ENCODE measurements around the gene PGAM5.

The PGAM5 gene

DNA sequence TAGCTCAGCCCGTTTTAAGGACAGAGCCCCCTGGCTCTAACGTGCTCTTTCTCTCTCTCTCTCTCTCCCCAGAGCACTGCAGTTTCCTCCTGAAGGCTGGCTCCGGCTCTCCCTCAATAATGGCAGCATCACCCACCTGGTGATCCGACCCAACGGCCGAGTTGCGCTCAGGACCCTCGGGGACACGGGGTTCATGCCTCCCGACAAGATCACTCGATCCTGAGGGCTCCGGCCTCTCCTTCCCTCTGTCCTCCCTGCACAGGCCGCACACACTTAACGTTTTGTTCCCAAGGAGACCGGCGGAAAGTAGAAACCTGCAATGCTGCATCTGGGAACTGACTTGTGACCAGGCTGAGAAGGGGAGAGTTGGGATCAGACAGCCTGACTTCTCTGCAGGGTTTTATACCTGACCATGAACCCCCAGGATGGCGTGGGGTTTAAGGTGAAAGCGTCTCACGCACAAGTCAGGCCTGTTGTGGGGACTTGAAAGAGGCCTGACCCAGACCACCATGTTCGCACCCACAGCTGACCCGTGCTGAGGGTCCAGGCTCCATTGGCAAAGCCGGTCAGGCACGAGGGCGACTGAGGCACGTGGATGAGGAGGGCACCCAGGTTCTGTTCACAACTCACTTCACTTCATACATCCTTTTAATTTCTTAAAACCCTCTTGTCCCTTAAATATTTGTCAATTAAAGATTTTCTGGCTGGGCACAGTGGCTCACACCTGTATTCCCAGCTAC lies 10.1 kb downstream of the PGAM5 start:
- DNase-seq (ENCODE audit: low read depth in 2 of 2) = no peak

DNA sequence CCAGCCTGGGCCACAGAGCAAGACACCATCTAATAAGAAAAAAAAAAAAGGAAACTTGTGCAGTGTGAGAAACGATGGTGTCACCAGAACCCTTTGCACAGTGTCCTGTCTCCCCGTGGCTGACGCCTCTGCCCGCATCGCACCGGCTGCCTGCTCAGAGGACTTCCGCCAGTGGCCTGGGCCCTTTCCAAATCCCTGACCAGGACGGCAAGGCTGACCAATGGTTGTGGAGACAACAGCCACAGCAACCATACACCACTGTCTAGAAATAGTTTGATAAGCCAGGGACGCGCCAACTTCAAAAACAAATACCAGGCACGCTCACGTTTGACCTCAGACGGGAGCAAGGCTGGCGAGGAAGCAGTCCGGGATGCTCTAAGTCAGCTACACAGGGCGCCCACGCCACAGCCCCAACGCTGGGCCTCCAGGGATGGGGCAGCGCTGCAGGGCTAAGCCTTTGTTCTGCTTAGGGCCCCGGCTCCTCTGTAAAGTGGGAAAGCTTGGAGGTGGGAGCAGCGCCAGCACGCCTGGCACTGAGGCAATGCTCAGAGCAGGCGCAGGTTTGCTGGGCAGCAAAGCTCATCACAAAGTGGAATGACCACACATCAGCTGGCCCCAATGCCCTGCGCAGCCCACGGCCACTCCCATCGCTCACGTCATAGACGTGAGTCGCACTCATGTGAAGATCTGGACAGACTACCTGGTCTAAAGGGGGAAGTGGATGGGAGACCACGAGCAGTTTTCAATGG lies 12.5 kb downstream of the PGAM5 start:
- DNase-seq (ENCODE audit: low read depth in 2 of 2) = no peak

DNA sequence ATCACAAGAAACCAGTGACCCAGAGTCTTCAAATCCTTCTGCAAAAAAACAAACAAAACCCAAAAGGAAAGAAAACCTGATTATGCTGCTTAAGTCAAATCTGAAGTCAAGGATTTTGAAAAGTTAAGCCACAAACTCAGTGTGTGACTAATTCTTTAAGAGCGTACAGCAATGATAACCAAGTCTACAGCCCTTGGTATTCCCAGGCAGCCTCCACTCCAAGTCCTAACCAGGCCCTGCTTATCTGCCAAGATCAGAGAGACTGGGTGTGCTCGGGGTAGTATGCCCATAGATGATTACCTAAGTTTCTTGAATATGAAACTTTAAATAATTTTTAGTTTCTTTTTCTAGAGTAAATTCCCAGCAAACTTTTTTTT lies 13.1 kb downstream of the PGAM5 start:
- no peak for DNase-seq (ENCODE audit: low read depth in 2 of 2)

DNA sequence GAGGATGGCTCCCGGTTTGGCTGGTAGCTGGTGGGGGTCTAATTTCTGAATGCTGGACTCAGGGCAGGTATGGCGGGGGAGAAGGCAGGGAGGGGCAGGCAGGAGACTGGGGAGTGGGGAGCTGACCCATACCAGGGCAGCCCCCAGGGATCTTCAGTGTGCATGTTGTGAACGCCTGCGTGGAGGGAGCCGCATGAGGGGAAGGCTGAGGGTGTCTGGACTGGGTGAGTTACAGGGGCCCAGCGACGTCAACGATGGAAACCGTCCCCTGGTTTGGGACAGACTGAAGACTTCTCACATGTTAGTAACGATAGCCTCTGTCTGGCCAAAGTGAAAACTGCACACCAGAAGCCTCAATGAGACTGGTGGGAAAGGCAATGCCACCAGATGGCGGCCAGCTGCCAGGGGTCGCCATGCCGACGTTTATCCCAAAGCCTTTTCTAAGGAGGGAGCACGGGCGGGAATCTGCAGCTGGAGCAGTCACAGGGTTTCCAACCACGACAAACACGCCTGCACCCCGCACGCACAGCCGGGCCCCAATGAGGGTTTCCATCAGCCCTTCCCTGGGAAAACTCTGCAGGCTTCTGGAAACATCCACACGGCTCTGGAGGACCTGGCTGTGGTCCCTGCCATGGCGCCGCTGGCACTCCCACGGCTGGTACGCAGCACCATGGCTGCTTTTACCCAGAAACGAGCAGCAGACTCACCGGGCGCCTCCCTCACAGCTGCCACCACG lies 14.0 kb downstream of the PGAM5 start:
- DNase-seq (ENCODE audit: low read depth in 2 of 2) = peak in 1 of 2 experiments; percentile 4

DNA sequence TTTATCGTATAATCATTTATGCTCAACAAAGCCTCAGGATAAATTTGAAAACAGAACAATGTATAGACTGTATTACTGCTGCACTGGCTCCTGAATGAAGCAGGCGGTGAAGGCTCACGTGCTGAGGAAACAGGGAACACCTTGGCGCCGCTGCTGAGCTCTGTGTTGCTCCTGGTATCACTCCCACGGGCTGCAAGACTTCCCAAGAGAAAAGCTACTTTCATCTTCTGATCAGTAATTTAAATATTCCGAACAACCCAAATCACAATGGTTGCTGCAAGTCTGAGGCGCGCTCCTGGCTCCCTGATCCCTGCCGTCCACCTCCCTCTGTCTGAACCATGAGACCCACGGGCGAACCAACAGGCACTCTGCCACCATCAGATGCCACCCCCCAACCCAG lies 15.7 kb downstream of the PGAM5 start:
- no peak for DNase-seq (ENCODE audit: low read depth in 2 of 2)

DNA sequence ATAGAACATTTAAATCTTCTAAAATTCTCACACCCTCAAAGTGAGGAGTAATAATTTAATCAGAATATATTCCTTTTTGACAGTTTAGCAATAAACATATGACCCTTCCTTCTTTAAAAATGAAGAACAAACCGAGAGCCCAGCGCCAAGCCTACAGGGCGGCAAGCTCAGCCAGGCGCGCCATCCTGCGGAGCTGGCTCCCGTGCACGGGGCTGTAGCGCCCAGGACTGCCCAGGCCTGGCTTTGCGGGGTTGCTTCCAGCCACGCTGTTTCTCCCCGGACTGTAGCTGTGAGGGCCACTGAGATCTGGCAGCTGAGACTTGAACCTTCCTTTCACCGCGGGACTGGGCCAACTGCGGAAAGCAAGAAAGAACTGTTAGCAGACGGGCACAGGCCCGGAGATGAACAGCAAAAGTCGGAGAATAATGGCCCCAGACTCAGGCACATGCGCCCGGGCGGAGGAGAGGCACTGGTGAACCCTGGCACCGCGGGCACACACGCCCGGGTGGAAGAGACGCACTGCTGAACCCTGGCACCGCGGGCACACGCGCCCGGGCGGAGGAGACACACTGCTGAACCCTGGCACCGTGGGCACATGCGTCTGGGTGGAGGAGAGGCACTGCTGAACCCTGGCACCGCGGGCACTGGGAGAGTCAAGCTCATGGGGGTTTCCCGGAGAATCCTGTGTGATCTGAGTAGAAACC lies 16.6 kb downstream of the PGAM5 start:
- DNase-seq (ENCODE audit: low read depth in 2 of 2) = no peak

DNA sequence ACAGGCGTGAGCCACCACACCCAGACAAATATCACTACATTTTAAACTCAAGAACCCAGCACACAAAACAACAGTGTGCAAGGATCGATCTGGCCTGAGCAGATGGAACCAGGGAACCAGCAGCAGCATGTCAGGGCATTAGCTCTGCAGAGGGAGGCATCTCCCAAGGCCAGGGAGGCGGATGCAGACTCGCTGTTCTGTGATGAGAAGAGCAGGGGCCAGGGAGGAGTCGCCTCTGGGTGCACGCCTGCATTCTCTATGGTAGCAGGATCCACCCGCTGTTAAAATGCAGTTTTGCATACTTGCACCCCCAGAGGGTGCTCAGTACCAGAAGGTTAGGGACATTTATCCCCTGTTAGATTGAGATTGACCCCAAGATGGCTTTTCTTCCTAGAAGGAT lies 17.9 kb downstream of the PGAM5 start:
- no peak for DNase-seq (ENCODE audit: low read depth in 2 of 2)

DNA sequence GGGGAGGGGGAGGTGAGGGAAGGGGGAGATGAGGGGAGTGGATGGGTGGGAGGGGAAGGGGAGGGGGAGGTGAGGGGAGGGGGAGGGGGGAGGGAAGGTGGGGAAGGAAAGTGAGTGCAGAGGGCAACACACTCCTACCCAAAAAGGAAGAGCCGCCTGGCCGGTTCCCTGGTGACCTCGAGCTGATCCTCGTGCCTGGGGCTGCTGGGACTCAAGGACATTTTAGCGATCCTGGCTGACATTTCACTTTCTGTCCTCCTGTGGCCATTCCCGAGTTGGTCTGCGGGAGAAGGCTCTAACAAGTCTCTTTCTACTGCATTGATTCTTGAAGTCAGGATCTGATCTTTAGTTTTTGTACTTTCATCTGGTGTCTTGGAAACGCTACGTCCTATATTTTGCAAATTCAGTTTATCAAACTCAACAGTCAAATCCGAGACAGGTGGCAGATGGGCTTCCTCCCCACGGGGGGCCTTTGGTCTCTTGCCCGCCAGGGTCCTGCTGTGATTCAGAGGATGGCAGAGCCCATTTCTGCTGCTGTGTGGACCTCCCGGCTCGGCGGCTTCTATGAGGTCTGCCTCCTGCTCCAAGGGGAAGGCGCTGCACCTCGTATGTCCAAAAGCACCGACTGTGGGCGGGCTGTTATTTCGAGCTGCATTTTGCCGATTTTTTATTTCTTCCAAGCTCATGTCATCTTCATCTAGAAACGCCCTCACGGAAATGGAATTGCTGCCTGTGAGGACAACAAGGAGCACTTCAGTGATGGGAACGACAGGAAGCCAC lies 19.1 kb downstream of the PGAM5 start:
- DNase-seq (ENCODE audit: low read depth in 2 of 2) = no peak

DNA sequence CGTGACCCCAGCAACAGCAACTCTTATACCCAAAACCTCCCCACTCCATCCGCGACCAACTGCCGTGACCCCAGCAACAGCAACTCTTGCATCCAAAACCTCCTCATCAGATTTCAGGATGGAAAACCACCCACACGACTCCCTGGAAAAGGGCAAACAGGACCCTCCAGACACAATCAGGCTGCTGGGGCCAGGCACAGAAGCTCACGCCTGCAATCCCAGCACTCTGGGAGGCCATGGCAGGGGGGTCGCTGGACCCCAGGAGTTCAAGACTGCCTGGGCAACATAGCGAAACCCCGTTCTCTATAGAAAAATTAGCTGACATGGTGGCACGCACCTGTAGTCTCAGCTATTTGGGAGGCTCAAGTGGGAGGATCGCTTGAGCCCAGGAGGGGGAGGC lies 19.7 kb downstream of the PGAM5 start:
- DNase-seq (ENCODE audit: low read depth in 2 of 2) = no peak

DNA sequence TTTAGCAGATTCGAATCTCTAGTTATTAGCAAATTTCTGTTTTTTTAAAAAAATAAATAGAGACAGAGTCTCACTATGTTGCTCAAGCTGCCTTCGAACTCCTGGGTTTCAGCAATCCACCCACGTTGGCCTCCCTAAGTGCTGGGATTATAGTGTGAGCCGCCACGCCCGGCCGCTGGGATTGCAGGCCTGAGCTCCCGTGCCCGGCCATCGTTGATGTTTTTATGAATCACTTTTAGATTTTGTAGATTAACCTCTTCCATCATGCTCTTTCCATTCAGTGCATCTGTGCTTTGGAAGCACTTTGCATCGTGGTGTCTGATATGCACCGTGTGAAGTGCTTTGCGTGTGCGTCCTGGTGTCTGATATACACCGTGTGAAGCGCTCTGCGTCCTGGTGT lies 20.9 kb downstream of the PGAM5 start:
- no peak for DNase-seq (ENCODE audit: low read depth in 2 of 2)

DNA sequence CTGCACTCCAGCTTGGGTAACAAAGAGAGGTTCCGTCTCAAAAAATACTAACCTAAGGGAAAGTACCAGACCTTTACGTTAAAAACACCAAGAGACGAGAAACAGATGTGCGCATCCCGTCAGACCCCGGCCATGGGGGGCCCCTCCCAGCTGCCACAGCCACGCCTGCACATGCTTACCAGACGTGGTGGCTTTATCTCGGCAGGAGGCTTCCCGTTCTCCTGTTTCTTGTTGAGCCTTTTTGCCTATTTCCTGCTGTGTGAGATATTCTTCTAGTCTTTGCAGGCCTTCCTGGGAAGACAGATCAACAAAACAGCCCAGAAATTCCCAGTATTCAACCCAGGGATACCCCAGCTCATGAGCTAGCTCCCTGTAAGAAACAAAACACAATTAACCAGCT lies 23.6 kb downstream of the PGAM5 start:
- peak; percentile 65 to 70 for DNase-seq (ENCODE audit: low read depth in 2 of 2)

DNA sequence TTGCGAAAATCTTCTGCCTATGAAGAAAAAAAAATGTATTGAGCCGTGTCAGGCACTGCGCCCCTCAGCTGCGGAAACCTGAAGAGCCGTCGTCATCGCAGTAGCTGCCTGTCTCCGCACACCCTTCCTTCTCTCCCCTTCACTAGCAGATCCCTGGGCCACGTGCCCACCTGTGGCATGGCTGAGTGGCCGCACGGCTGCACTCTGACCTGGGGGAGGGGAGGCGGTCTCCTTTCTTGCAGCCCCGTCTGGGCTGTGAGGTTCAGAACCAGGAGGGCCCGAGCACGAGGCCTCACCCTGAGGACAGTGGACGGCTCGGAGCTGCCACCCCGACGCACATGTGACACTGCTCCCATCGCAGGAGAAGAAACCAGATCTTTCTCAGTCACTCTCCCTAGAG lies 24.9 kb downstream of the PGAM5 start:
- DNase-seq (ENCODE audit: low read depth in 2 of 2) = no peak

DNA sequence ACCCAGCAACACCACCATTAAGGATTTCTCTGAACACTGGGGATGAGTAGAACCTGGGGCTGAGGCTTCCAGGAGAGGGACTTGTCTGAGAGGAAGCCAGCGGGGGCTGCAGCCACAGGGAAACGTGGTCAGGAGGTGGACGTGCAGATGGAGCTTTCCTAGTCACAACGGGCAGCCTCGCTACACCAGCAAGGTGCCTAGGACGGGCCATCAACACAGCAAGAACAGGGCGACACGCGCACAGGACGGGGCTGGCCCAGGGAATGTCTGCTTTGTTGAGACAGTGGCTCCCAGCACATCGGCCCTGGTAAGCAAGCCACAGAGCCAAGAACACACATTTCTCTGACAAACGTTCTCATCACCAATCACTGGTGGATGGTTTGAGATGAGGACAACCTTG lies 25.7 kb downstream of the PGAM5 start:
- DNase-seq (ENCODE audit: low read depth in 2 of 2) = no peak

DNA sequence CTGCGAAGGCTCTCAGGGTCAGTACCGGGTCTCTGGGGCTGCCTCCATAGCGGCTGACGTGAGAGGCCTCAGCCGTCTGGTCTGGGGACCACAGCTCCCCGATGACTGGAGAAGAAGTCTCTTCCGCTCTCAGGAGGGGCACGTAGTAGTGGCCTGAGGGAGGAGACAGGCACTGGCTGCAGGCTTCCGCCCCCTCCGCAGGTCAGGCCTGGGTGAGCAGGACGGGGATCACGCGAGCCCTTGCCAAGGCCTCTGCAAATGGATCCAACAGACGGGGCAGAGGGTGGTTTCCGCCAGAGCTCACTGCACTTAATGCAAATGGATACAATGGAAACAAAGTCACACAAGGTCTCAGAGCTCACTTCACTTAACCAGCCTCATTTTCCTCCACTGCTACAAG lies 26.3 kb downstream of the PGAM5 start:
- no peak for DNase-seq (ENCODE audit: low read depth in 2 of 2)

DNA sequence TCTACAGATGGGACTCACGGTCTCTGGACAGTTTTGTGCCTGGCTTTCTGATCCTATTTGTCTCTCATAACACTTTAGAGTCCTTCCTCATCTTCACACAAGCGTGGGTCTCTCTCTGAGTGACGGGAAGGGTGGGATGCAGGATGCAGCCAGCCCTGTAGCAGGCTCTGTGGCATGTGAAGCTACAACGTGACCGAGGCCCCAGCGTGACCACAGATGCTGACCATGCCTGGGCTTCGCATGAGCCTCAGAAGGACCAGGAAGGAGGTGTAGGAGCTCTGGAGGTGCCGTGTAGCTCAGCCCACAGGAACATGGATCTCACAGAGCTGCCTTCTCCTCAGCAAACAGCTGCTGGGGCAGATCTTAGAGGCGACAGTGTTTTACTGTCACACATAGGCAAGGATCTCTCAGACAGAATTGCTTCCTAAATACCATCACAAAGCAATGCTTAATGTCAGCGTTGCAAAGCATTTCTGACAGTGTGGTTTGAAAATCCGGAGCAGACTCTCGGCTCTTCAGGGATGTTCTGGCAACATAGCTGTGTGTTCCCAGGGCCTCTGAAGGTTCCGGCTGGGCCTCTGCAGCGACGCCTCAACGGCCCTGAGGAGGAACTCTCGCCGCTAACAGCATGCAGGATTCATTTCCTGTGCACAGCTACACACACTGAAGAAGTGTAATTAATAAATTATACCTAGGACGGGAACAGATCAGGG lies 29.1 kb downstream of the PGAM5 start:
- DNase-seq (ENCODE audit: low read depth in 2 of 2) = no peak

DNA sequence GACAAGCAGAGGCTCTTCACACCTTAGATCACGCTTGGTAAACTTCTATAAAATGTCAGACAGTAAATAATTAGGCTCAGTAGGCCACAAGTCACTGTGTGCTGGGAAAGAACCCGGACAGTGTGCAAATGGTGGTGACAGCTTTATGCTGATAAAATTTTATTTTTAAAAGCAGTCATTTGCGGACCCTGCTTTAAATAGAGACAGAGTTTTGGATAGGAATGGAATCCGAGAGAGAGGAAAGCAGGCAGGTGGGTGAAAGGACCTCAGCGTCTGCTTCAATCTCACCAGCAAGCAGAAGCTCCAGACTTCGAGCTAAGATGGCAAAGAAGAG lies 29.6 kb downstream of the PGAM5 start:
- DNase-seq (ENCODE audit: low read depth in 2 of 2) = no peak

DNA sequence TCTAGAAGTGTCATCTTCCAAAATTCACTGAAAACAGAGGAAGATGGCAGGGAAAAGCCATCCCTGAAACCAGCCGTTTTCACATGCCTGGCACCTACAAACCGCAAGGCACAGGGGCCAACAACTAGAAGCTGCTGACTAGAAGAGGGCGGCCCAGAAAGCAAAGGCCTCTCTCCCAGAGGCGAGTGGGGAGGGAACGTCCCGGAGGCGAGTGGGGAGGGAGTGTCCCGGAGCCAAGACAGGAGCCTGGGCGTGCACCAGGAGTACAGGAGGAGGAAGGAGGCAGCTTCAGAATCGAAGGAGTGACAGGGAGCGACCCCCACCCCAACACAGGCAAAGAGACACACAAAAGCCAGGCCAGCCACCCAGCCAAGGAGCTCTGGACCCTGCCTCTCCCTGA lies 30.0 kb downstream of the PGAM5 start:
- no peak for DNase-seq (ENCODE audit: low read depth in 2 of 2)

DNA sequence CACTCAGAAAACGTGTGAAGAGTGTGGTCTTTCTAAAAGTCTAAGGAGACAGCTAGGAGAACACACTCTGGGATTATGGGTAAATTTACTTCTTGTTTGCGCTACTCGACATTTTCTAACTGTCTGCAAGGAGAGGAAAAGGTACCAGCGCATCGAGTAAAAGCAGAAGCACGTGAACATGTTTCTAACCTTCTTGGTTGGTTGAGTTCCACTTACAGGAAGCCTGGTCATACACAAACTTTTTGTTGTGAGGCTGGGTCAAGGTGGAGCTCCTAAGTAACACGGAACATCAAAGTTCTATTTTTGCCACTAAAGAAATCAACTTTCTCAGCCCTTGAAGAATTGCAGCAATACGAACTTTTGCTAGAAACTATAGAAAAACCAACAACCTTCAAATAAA lies 31.0 kb downstream of the PGAM5 start:
- no peak for DNase-seq (ENCODE audit: low read depth in 2 of 2)

DNA sequence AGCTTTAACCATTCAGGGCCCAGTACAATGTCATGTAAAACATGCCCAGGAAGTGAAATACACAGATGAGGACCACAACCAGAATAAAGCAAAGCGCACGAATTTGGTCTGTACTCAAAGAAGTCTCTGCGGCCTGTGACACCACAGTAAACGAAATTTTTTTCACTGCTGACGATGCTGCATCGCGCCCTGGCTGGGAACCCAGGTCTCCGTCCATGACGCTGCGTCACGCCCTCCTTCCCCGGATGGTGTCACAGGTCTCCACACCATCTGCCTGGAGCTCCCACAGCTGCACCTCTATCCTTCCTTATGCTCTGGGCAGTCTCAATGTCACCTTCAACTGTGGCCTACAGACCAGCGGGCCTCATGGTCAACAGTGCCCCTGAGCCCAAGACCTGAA lies 33.2 kb downstream of the PGAM5 start:
- no peak for DNase-seq (ENCODE audit: low read depth in 2 of 2)

DNA sequence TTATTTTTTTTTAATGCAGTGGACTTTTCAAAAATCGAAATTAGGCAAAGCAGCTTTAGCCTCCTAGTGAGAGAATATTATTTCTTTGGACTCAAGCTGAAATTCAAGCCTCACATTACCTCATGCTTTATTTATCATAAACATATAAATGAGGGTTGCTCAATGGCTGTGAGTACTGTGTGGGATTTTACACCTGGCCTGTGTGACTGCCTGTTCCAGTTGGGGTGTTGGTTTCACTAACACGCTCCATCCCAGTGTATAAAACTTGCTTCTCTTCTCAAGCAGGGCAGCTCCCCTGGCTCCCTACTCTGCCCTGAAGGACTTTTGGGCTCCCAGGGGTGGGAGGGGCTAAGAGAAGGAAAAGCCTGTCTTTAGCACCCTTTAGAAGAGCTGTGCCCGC lies 36.0 kb downstream of the PGAM5 start:
- DNase-seq (ENCODE audit: low read depth in 2 of 2) = no peak

DNA sequence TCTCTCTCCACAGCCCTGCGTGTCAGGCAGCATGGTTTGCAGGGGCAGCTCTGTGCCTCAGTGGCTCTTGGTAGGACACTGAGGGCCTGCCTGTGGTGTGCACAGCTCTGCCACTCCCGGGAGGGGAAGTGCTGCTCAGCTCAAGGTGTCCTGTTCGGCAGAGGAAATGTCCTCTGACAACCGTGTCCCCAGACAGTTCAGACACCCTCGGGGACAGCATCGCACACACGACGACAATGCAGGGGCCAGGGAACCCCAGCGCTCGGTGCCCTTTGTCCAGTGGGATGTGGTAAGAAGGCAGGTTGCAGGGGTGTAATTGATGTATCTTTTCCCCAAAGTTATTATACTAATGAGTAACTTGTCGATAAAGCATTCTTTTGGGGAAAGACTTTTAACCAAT lies 36.8 kb downstream of the PGAM5 start:
- DNase-seq (ENCODE audit: low read depth in 2 of 2) = no peak
